GM21717 (cell line): ENCODE results near the gene PRKG1.

ENCODE experiments used
- ATAC-seq: cut with Tn5 transposase; IDR thresholded peaks from one replicate; pipeline ENCODE4 v1.9.1; 2021; ENCODE audit warnings: mild to moderate bottlenecking, moderate library complexity; ENCODE audit not compliant: unreplicated experiment

PRKG1 gene

DNA sequence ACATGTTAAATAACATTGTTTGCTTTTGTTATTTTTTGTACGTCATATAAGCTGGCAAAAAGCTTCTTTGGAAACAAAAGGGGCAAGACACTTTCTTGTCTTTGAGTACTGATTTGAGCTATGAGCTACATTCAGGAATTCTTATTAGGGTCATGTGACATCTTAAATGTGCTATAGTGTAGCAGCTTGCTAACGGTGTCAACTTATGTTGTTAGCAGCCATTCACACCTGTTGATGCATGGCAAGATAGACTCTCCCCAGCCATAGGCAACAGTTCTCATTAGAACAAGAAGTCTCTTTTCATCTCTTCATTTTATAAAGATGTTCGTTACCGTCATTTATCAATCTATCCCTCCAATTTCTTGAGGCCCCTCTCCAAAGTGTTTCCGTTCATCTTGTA, 411.4 kb downstream of the PRKG1 start:
- ATAC-seq: no peak

DNA sequence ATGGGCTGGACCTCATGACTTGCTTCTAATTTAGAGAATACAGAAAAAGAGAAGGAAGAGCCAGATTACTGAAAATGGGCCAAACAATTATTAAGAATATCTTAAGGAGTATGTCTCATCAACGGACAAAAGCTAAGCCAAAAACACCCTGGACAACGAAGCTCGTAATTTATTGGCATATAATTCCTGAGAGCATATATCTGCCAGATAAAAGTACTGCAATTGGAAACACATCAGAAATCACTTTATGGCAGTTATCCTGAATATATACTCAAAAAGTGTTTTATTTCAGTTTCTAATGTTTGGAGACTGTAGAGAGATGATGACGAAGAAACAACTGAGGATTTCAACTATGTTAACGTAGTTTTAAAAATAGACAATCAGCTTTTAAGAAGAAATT, 413.3 kb downstream of the PRKG1 start:
- no peak for ATAC-seq

DNA sequence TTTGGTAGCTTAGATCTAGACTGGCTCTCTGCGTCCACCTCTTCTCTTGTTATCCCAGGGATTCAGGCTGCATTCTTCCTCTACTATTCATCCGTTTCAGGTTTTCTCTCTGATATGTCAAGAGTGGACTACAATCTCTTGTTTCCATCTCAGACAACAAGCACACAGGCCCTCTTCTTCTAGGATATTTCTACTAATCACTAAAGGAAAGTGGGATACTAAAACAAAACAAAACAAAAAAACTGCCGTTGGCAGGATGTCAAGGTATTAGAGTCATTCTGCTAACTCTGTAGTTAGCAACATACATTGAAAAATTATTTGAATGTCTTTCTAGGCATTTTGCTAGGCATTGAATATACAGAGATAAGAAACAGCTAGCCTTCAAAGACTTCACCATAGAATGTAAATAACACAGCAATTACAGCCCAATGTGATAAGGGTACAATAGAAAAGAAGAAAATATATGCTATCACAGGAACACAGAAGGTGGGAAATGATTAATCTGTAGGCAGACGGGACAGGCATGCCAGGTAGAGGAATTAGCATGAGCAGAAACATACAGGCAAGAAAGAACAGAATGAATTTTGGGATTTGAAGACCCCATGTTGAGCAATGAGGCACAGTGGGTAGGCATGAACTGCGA, 414.6 kb downstream of the PRKG1 start:
- ATAC-seq: no peak

DNA sequence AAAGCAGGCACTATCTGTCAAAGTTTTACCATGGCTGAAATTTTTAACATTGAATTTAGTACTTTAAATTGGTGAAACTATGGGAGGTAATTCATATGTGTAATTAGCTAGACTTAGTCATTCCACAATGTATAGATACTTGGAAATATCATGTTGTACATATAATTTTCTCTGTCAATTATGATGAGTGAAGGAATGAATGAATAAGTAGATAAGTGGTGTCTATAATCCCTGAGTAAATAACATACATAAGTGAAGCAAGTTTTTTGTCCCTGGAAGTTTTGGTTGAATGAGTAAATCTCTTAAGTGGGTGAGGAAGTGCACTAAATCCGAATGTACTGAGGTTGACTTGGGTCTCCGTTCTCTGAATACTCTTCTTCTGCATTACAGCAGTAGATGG, 424.1 kb downstream of the PRKG1 start:
- no peak for ATAC-seq

DNA sequence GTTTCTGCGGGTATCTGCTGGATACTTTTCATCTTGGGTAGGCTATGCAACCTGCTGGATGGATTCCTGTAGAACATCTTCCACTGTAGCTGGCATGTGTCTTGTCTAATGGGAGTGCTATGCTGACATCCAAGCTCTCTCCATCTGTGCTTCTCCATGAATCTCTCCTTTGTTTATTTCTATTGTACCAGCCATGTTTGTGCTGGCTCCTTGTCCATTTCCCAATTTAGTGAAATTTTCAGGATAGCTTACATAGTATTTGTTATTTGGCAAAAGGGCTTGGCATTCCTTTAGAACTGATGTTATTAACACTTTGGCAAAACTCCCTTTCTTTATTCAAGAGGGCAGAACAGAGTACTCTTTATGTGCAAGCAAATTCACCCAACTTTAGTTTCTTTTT, 427.1 kb downstream of the PRKG1 start:
- ATAC-seq: no peak

DNA sequence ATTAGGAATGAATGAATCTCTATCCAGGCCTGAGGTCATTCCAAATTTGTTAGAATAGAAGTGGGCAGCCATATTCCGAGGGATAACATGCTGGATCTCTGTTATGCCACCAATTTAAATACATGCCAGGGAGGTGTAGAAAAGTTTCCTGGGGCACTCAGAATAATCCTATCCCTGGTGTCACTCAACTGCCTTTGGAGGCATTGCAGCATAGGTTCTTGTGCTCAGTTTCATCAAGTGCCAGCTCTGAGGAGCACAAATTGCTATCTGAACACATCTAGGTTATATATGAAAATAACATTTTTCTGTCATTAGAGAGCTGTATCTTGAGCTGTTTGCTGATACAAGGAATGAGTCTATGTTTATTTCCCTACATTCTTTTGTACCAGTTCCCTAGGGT, 427.8 kb downstream of the PRKG1 start:
- no peak for ATAC-seq

DNA sequence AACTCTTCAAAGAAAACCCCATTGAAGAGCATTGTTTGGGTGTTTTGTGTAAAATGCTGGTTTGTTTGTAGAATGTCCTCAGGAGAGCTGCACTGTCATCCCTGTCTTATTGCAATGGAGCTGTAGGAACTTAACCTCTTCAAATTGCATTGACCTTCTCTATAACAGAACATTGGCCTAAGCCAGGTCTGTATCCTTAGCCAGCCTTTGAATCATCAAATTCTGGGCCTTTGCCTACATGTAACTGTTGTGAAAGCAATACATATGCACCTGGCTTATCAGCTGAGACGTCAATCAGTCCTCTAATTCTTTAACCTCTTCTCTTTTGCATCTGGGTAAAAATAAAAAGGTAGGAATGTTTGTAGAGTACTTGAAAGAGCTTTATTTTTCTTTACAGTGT, 429.1 kb downstream of the PRKG1 start:
- ATAC-seq: no peak

DNA sequence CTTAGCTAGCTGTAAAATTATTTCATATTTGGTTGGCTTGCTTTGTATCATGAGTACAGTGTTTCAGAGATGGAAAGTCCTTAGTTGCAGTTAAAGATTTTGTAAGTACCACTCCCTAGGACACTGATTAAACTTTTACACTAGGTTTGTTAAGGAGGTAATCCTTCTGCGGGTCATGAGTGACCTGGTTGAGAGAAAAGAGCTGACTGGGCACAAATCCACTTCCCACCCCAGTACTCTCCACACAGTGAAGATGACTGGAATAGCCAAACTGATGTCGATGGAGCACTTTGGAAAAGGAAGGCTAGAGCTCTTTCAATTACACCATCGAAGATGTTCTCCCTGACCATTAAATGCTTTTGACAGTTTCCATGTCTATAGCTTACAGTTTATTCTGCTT, 433.2 kb downstream of the PRKG1 start:
- ATAC-seq: no peak

DNA sequence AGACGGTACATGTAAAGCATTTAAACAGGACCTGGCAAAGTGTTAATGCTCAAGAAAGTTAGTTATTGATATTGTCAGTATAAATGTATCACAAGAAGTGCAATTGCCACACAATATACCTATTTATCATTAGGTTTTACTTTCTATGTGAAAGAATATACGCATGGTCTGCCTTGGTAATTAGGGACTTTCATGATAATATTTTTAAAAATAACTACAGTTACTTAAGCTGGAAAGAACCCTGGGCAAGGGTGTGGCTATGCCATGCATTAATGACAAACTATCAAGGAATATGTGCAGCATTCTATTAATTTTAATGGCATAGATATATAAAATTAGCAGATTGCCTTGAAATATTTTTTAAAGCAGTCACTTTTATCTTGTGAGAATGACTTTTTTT, 433.9 kb downstream of the PRKG1 start:
- ATAC-seq: no peak

DNA sequence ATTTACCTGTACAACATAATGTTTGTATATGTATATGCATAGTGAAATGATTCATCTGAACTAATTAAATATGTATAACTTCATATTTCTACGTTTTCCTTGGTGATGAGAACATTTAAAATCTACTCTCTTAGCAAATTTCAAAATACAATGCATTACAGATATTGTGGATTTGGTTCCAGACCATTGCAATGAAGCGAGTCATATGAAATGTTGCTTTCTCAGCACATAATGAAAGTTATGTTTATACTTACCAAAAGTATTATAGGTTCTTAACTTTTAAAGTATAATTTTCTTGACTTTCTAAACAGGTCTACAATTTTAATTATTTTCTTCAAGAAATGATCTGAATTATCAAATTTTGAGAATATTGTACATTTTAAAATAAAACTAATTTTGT, 435.9 kb downstream of the PRKG1 start:
- ATAC-seq: no peak

DNA sequence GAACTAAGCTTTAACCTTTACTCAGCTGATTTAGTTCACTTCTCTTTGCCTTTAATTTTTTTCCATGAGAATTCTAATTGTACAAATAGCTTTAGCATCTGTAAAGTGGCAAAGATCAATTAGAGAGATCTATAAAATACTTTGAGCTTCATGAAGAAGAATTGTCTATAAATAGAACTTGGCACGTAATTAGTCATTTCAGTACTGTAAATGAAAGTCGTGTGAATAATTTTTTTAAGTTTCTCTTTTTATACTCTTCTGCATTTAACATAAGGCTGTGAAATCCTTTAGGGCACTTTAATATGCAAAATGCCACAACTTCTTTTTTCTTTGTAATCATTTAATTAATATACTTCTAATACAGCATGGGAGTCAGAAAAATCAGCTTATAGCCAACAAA, 447.3 kb downstream of the PRKG1 start:
- ATAC-seq: no peak

DNA sequence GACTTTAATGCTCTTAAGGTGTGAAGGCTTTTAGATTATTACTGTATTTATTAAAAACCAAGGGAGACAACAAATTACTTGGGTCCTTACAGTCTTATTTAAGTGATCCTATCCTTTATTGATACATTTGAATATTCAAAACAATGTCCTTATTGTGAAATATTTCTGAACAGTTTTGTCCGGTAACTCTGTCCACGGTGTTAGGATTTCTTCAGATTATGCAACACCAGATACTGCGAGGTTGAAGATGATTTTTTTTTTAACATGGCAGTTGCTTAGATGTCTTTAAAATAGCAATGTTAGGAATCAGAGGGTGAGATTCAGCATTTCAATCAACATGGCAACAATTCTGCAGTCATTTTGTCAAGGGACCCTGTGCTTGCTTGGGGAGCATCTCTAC, 448.6 kb downstream of the PRKG1 start:
- no peak for ATAC-seq

DNA sequence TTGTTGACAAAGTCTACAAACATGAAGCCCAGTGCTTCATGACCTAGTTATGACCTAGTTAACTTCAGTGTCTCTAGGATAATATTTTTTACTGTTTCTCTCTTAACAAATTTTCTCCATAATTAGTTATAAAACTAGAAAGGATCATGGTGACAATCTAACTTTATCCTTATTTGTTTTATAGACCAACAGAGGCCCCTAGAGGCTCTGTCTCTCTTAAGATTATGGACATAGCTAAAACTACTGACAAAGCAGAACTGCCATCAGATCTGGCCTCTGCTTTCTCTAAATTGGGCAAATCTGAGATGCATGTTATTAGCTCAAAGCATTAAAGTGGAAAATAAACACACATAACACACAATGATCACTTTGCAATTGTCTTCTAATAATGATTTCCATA, 449.2 kb downstream of the PRKG1 start:
- no peak for ATAC-seq

DNA sequence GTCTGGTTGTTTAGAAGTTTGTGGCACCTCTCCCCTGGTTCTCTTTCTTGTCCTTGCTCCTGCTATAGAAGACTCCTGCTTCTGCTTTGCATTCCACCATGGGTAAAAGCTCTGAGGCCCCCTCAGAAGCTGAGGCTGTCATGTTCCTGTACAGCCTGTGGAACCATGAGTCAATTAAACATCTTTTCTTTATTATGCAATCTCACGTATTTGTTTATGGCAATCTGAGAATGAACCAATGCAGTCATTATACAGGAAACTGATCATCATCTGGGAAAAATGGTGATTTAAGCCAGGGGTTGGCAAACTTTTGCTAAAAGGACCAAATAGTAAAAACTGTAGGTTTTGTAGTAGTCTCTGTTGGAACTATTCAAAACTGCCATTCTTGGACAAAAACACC, 449.8 kb downstream of the PRKG1 start:
- ATAC-seq: no peak

DNA sequence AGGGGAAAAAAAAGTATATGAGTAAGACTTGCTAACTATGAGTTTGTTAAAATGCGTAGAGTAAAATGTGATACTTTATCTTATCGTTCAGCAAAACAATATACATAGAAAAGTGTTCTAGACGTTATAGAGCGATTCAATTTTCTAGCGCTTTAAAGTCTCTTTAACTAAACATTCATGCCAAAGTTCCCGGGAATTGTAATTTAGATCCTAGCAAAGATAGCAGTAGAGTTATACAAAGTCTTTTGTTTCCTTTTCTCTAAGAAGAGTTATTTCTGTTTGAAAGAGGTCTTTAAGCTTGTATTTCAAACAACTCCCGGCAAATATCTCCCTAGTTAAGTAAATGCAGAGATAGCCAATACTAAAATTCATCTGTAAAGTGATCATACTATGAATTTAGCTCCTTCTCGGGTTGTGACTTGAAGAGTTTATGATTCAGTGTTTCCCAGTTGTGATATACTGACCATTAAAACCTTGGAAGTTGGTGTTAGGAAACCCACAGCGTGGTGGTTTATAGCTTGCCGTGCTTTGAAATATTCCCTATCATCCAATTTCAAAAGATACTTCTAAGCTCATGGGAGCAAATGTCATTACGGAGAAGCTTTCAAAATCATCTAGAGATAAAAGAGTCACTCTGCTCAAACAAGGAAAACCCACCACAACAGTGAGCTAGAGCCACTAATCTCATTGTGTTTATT, 453.4 kb downstream of the PRKG1 start:
- no peak for ATAC-seq

DNA sequence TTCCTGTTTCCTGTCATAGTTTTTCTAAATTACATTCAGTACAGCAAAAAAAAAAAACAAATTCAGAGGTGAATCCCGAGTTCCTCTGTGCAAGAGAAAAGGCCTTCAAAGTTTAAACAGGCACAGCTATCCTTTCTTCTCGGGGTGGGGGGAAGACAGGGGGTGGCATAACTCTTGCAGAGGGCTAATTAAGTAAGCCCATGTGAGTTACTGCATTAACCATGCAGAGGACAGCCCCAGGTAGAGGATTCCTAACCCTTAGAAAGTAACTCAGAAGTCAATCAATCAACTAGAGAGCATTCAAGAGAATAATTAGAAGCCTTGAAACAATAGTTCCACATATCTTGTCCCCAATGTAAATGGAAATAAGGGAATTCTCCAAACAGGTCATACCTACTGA, 454.2 kb downstream of the PRKG1 start:
- ATAC-seq: no peak

DNA sequence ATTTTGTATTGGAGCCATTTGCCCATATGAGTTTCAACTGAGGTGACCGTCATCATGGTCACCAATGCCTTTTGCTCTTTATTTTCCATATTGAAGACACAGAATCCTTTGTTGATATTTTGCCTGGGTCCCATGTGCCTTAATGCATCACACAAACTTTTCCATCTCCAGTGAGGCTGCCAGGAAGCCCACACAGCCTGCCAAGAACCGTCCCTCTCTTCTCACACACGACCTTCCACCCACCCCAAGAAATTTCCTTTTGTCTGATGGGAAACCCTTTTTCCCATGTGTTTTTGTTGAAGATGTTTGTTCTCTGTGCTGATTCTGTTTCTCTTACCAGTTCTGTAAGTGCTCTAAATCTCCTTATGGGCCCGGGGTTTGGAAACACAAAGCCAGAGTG, 456.3 kb downstream of the PRKG1 start:
- ATAC-seq: no peak

DNA sequence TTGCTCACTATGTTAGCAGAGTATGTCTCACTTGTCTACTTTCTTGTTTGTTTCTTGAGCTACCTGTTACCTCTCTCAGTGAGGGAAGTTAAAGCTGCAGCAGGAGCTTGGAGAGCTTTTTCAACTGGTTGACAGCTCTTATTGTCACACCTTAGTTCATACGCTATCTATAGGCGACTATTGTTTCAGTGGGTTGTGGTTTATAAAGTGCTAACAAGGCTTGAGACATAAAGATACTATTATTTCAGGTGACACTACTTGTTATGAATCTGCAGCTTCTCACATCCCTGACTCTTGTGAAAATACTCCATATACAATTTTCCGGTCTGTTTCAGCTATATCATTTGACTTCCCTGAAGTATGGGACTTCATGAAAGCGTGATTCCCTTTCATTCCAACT, 457.8 kb downstream of the PRKG1 start:
- no peak for ATAC-seq

DNA sequence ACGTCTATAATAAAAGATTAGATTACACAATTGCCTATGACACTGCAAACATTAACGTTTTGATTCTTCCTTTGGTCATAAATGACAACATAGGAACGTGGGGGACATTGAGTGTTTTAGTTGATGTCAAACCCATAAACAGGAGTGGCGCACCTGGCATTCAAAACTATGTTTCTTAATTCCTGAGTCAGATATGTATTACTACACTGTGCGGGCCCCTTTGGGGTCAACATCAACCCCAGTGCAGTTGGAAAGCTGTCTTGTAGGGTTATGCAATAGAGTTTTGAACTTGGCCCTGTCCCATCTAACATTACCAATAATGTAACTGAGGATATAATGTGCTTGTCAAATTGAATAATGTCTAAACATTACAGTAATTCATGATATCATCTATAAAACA, 468.6 kb downstream of the PRKG1 start:
- no peak for ATAC-seq

DNA sequence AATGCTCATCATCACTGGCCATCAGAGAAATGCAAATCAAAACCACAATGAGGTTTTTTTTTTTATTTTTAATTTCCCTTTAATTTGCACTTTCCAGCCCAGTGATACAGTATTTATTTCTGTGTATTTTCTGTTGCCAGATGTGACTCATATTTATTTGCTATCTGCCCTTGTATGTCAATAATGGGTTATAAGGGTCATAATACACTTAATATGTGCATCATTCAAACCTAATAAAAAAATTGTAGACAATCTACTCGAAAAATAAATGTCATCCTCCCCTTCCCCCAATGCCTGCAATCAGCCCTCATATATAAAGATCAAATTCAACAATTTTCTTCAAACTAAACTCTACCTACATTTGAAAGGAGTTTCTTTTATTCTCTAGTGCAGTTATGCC, 470.6 kb downstream of the PRKG1 start:
- no peak for ATAC-seq

DNA sequence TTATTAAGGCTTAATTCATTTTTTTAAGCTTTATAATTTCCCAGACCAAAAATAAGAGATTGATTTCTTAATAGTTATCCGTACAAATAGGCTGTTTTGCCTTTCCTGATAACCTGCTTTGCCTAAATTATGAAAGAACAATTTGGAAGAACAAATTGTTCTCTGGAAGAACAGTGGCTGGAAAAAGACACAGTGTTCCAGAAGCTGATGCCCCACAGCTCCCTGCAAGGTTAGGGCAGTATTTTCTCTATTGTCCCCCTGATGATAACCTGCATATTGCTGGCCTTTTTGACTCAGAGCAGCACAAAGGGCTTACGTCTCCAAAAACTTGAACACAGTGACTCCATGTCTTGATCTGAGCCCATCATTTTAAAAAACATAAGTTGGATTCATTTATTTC, 473.7 kb downstream of the PRKG1 start:
- ATAC-seq: no peak

DNA sequence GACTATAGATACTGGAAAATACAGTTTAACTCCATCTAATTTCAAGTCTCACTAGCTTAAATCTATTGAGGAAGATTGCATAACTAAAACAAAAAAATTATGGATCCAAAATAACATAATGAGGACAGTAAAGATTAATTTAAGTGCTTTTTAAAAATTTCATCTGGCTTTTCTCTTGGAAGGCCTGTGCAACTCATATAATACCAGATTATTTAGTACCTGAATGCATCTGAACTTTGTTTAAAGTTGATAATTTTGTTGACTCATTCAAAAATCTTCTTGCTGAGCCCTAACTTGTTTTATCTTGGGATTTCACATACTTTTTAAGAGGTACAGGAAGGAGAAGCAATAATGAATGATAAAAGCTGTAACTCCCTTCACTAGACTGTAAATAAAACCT, 478.6 kb downstream of the PRKG1 start:
- no peak for ATAC-seq

DNA sequence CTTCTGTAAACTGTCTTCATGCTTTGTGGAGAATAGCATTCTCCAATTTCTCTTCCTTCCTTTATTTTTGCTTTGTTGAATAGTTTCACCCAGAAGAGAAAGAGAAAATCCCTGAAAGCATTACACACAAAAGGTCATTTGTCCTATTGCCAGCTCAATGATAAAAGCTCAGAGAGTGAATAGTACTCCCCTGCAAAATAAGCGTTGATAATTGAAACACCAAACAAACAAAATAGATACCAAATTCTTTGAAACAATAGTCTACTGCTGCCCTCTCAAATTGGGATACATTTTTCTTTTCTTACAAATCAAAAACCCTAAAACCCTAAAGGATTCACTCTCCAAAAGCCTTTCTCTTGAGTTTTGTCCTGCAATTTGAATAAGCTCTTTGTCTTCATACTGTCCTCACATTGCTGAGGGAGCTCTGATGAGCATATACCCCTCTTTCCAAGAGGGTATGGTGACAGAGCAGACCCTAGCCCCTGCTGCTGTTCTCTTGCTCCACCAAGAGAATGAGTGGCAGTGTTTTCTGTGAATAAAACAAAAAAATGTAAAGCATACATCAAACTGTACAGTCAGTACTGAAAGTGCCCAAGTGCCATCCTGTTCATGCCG, 490.7 kb downstream of the PRKG1 start:
- ATAC-seq: no peak
